ENCODE data around the gene FBXL16.

Gene FBXL16

GRCh38 chr16:700684-701584, 4.7 kb downstream of the FBXL16 start:
- no peak overlapping the region for H3K4me3 ChIP-seq (ENCODE audit: low read depth, low read length)
- DNase-seq (ENCODE audit: low read depth): no peak
- no peak for TF ChIP-seq CTCF (IDR thresholded peaks at IDR 0.05; ENCODE audit: insufficient read depth, low read depth, low read length, missing control alignments)

- TF ChIP-seq CTCF (IDR thresholded peaks at IDR 0.05; ENCODE audit: insufficient read depth, low read depth, low read length, missing control alignments): no peak
- no peak for DNase-seq (ENCODE audit: low read depth)
- no peak overlapping the region for H3K4me3 ChIP-seq (ENCODE audit: low read depth, low read length)
Measured at GRCh38 chr16:698911-699671, 6.5 kb downstream of the FBXL16 start.

- TF ChIP-seq CTCF (IDR thresholded peaks at IDR 0.05; ENCODE audit: insufficient read depth, low read depth, low read length, missing control alignments): no peak
- peak overlapping the region; percentile 71 for H3K4me3 ChIP-seq (ENCODE audit: low read depth, low read length)
- peak; percentile 70 for DNase-seq (ENCODE audit: low read depth)
Measured at GRCh38 chr16:695355-696089, 10.1 kb downstream of the FBXL16 start.

- no peak for TF ChIP-seq CTCF (IDR thresholded peaks at IDR 0.05; ENCODE audit: insufficient read depth, low read depth, low read length, missing control alignments)
- H3K4me3 ChIP-seq (ENCODE audit: low read depth, low read length): peak overlapping the region; percentile 58
- no peak for DNase-seq (ENCODE audit: low read depth)
Measured at GRCh38 chr16:694863-695354, 10.7 kb downstream of the FBXL16 start.

- peak overlapping the region; percentile 58 for H3K4me3 ChIP-seq (ENCODE audit: low read depth, low read length)
- no peak for TF ChIP-seq CTCF (IDR thresholded peaks at IDR 0.05; ENCODE audit: insufficient read depth, low read depth, low read length, missing control alignments)
- DNase-seq (ENCODE audit: low read depth): no peak
Measured at GRCh38 chr16:694187-694862, 11.3 kb downstream of the FBXL16 start.

GRCh38 chr16:693766-694165, 11.8 kb downstream of the FBXL16 start:
- no peak for TF ChIP-seq CTCF (IDR thresholded peaks at IDR 0.05; ENCODE audit: insufficient read depth, low read depth, low read length, missing control alignments)
- H3K4me3 ChIP-seq (ENCODE audit: low read depth, low read length): no peak overlapping the region
- no peak for DNase-seq (ENCODE audit: low read depth)

All from GM12865 (cell line).